Keratinocyte (primary cell): ENCODE results near the gene ATP7B.

ENCODE experiments used
- CTCF ChIP-seq, 3 experiments: IDR thresholded peaks in 1 of 3; conservative IDR thresholded peaks in 1 of 3; optimal IDR thresholded peaks in 1 of 3; 2 replicates in 2 of 3; 3 replicates in 1 of 3; pipeline versions ENCODE3 to v1.5.1; 2011; ENCODE audit warnings: low read length in 3 of 3, mild to moderate bottlenecking in 3 of 3, moderate library complexity in 2 of 3, control low read depth in 1 of 3, inconsistent platforms in 1 of 3; ENCODE audit not compliant: insufficient read depth in 2 of 3; ENCODE audit errors: extremely low read depth in 1 of 3
- EZH2 ChIP-seq: IDR thresholded peaks from one replicate; pipeline ENCODE4 v1.6.1; 2012; ENCODE audit warnings: inconsistent platforms, mild to moderate bottlenecking, low read length, moderate library complexity

- TF ChIP-seq CTCF (optimal IDR thresholded peaks at IDR 0.05 in 1 of 3, IDR thresholded peaks at IDR 0.05 in 1 of 3, conservative IDR thresholded peaks at IDR 0.05 in 1 of 3; ENCODE audit: extremely low read depth in 1 of 3, insufficient read depth in 2 of 3, low read length in 3 of 3) (no peak), EZH2 (no peak)
Observed at GRCh38 chr13:51942189-51942588, 69.1 kb downstream of the ATP7B start.
